Mucosa of descending colon (tissue), 3 donors: ENCODE results near the gene KCNQ1OT1. TPM values are rescaled to one million over a fixed set of nuclear protein-coding genes. Genes with fewer than 3 reads are reported as not detected.

ENCODE experiments used
- ATAC-seq: fragments of 200-7000 bp; cut with Tn5 transposase; one replicate; pipeline ENCODE4 v1.9.1; 2020; ENCODE audit warnings: mild to moderate bottlenecking, moderate library complexity
- DNase-seq, 3 donors: peaks; one replicate each; pipeline ENCODE4 v3.0.0-alpha.2; 2020
- H3K36me3 ChIP-seq: fragments of 200-600 bp; one replicate; pipeline ENCODE4 v1.8.0; 2021; ENCODE audit warnings: low read depth, mild to moderate bottlenecking
- H3K4me1 ChIP-seq: fragments of 200-600 bp; one replicate; pipeline ENCODE4 v1.8.0; 2021; ENCODE audit warnings: low read depth, mild to moderate bottlenecking
- H3K4me3 ChIP-seq: fragments of 200-600 bp; one replicate; pipeline ENCODE4 v1.8.0; 2021; ENCODE audit warnings: mild to moderate bottlenecking
- H3K9me3 ChIP-seq: fragments of 200-600 bp; one replicate; pipeline ENCODE4 v1.8.0; 2021; ENCODE audit warnings: mild to moderate bottlenecking
- CTCF ChIP-seq: fragments of 200-600 bp; IDR thresholded peaks from one replicate; pipeline ENCODE4 v1.8.0; 2022; ENCODE audit warnings: antibody characterized with exemption, mild to moderate bottlenecking
- intact Hi-C, 2 donors: fragments of 100-400 bp; cut with DNase I in 1 of 2; cut with micrococcal nuclease in 1 of 2; formaldehyde crosslinking; loops; one replicate each; pipeline versions ENCODE4 v1.11.0 to v1.11.1; 2022; cut with DNase I, micrococcal nuclease
- total RNA-seq, 3 donors: library from RNA; stranded (reverse); fragmentation: NEBNext Ultra II Directional in 2 of 3; extraction: Animal tissue kit (Norgen Biotek cat#: 25700) in 2 of 3; gene quantifications; one replicate each; pipeline versions ENCODE4 v1.2.1 to v1.2.4, GENCODE V29; 2021 to 2023
- donor health status: DM: no; HTN: no; CAD: no; lungs with moderate emphysema.
- donor health status: DM: no; HTN: no; CAD: no.
- donor health status: DM: no; HTN: yes; CAD: no.

The KCNQ1OT1 gene
- total RNA-seq, 3 donors from 2014 or later = 1.5 to 1.7 (median 1.7) TPM

DNA sequence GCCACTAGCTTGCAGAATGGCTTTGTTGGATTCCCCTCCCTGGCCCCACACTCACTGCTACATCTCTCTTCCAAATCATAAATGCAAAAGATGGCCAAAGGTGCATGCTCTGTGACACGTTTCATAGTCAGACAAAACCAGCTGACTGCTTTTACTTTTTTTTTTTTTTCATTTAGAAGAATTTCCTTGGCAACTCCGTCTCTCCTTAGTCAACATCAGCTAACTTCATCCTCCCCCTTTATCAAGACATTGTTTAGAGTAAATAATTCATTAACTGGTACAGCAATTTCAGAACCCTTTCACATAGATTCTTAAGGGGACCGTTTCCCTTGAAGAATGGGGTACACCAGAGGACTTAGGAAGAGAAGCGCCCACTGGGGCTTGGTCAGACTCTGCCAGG lies 16.0 kb downstream of the KCNQ1OT1 start:
- Histone ChIP-seq H3K36me3 (no peaks in the 10 kb centered on the region), H3K4me1 (no peaks in the 10 kb centered on the region), H3K9me3 (no peaks in the 10 kb centered on the region), H3K4me3 (no peak overlapping the region)
- intact Hi-C loops = no loop called here
- DNase-seq = no peak
- ATAC-seq = no peak
- TF ChIP-seq CTCF = no peak

DNA sequence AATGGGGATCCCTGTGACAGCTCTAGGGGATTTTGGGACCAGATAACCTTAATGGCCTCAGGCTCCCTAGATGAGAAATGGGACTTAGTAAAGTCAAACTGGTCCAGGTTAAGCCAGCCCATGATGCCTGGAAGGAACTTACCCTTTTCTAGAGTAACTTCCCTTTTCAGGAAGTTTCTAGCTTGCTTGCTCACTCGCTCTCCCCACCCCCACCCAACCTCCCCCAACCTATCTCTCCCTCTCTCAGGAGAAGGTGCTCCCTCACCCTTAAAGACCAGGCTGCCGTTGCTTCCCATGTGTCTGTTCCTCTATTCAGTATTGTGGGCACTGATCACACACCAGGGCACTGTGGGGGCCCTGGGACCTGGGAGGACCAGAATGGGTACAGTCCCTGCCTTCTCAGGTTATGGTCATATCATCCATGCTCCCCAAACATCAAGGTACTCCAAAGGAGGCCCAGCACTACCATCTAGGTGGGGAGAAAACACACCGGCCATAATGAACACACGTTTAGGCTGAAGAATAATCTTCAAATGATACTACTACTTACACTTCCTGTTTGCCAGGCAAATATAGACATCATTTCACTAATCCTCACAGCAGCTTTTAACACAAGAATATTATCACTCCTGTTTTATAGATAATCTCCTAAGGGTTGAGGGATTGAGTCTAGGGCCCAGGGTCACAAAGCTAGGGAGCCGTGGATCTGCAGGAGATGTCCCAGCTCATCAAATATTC lies 18.2 kb downstream of the KCNQ1OT1 start:
- DNase-seq = no peak
- TF ChIP-seq CTCF = no peak
- ATAC-seq = no peak
- H3K4me1 ChIP-seq = no peaks in the 10 kb centered on the region
- intact Hi-C loops = no loop called here
- no peaks in the 10 kb centered on the region for H3K36me3 ChIP-seq
- H3K9me3 ChIP-seq = no peaks in the 10 kb centered on the region
- no peak overlapping the region for H3K4me3 ChIP-seq

DNA sequence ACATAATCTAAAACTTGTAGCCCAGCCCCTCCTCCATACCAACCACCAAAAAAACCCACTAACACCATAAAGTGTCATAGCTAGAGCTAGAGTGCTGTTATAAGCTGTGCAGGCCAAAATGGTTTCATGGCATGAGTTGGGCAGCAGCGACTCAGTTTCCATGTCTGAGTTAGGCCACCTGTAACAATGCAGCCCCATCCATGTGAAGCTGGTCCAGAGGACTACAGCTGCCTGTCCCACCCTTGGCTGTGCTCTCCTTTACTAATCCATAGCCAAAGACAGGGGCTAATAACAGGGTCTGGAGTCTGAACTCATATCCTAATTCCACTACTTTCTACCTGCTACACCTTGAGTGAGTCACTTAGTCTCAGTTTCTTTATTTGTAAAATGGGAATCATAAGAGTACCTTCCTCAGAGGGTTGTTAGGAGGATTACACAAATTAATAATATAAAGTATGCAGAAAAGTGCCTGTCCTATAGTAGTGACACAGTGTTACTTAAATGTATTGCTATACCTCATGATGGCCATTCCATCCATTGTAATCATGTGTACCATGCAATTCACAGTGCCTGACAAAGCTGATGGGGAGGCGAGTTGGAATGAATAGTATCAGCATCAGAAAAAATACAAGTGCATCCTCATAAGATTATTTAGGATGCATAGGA lies 20.6 kb downstream of the KCNQ1OT1 start:
- Histone ChIP-seq H3K36me3 (no peaks in the 10 kb centered on the region), H3K9me3 (no peaks in the 10 kb centered on the region), H3K4me1 (no peaks in the 10 kb centered on the region), H3K4me3 (no peak overlapping the region)
- DNase-seq (no peak), ATAC-seq (no peak)
- TF ChIP-seq CTCF = no peak
- intact Hi-C loops = no loop called here

DNA sequence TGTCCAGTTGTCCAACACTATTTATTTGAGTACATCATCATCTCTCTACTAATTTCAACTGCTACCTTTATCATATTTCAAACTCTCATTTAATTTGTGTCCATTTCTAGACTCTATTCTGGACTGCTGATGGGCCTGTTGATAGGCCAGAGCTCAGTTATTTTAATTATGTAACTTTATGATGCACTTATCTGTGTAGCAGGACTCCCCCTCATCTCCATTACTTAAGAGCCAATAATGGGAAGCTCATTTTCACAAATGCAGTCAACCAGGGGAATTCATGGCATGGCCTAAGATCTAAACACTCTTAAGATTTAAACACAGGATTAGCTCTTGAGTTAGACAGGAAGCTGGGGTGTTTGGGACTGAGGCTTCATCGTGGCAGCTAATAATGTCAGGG lies 21.4 kb downstream of the KCNQ1OT1 start:
- intact Hi-C loops = no loop called here
- H3K4me1 ChIP-seq = no peaks in the 10 kb centered on the region
- H3K9me3 ChIP-seq = no peaks in the 10 kb centered on the region
- no peaks in the 10 kb centered on the region for H3K36me3 ChIP-seq
- DNase-seq = no peak
- H3K4me3 ChIP-seq = no peak overlapping the region
- TF ChIP-seq CTCF = no peak
- ATAC-seq = no peak

- no peaks in the 10 kb centered on the region for H3K4me1 ChIP-seq
- DNase-seq (no peak), ATAC-seq (peak; percentile 16)
- H3K36me3 ChIP-seq = no peaks in the 10 kb centered on the region
- H3K9me3 ChIP-seq = no peaks in the 10 kb centered on the region
- no peak for TF ChIP-seq CTCF
- intact Hi-C loops = no loop called here
- no peak overlapping the region for H3K4me3 ChIP-seq
These were observed 22.7 kb downstream of the KCNQ1OT1 start for GRCh38 chr11:2677127-2677526.
